Inferior parietal cortex (tissue), 1 donor: ENCODE data around the gene ELF4.

ENCODE experiments used
- DNase-seq: peaks from one replicate; pipeline ENCODE4 v3.0.0-alpha.2; 2016; ENCODE audit errors: extremely low spot score

ELF4 gene

DNA sequence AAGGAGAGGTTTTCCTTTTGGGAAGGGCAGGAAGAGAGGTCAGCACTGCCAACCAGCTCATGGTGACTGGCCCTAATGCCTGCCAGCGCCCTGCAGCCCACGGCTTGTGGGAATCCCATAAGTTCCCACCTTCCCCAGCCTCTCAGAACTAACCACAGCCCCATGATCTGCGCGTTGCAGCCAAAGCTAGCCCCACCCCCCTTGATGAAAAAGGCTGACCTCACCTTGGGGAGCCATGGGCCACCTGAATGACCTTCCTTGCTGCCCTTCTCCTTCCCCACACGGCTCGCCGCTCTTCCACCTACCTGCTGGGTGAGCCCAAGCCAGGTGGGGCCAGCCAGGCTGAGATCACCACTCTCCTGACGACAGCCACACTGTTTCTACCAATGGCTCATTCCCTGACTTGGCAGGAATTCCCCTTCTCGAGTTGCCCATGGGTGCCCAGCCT, 3.9 kb upstream of the ELF4 start:
- DNase-seq, result no peak

DNA sequence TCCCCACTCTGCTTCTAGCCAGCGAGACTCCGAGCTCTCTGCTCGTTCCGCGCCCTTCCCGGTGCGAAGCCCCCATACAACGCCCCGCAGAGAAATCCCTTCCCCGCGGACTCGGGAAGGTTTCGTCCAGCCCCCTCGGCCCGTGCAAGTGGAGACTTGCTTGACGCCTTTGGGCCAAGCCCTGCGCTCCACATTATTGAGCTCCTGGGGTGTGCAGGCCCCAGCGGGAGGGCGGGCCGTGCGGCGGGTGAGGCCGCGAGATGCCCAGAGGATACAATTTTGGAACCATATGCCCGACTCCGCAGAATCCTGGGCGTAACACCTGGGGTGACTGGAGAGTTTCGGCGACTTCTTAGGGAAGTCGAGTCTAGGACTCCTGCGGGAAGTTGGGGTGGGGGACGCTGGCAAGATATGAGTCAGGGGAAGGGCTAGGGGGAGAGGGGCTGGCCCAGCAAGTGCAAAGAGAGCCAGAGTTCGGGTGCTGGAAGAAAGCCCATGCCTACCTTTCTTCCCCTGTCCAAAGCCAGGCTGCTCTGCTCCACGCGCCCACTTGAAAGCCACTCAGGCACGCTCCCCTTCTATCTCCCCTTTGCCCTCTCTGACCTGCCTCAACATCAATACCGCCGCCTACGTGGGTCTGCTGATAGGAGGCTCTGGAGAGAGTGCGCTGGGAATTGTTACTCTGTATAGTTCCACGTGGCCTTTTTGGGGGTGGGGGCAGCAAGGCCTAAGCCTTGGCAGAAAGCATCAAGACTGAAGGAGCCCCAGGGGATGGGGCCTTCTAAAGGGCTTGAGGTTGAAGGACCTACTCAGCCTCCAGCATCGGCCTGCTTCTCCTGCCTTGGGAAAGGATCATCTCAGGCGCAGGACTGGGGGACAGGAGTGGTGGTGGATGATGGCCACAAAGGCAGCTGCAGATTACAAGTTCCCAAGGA, 1.2 kb upstream of the ELF4 start:
- DNase-seq, result no peak

DNA sequence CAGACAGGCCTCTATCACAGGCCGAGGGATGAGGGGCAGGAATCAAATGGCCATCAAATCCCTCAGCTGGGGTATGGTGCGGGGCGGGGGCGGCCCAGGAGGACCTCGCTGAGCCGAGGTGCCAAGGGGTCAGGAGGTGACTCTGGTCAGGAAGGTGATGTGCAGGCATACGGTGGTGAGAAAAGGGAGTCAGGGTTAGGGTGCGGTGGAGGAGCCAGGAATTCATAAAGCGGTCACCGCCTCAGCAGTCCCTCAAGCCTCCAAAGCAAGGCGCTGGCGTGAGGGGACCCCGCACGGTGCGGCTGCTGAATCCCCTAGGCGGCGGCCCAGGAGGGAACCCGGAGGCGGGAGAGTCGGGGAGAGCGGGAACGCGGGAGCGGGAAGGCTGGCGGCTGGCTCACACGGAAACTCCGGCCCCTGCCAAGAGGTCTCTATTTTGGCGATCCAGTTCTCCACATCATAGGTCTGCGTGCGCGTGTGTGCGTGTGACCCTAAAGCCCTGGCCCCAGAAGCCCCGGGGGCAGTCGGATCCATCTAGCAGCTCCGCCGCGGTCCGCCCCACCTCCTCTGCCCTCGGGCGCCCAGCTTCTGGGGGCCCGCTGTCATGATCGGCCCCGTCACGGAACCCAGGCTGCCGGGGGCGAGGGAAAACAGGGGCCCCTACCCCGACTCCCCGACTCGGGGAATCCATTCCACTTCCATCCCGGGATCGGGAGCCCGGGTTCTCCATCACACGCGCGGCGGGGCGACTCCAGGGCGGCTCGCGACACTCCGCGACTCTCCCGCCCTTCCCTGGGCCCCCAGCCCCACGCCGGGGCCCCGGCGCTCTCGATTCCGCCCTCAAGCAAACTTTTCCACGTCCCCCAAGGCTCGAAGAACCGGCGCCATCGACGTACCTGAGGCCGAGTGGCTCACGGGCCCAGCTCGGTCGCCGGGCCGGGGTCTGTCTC, 593 bp downstream of the ELF4 start:
- no peak for DNase-seq

DNA sequence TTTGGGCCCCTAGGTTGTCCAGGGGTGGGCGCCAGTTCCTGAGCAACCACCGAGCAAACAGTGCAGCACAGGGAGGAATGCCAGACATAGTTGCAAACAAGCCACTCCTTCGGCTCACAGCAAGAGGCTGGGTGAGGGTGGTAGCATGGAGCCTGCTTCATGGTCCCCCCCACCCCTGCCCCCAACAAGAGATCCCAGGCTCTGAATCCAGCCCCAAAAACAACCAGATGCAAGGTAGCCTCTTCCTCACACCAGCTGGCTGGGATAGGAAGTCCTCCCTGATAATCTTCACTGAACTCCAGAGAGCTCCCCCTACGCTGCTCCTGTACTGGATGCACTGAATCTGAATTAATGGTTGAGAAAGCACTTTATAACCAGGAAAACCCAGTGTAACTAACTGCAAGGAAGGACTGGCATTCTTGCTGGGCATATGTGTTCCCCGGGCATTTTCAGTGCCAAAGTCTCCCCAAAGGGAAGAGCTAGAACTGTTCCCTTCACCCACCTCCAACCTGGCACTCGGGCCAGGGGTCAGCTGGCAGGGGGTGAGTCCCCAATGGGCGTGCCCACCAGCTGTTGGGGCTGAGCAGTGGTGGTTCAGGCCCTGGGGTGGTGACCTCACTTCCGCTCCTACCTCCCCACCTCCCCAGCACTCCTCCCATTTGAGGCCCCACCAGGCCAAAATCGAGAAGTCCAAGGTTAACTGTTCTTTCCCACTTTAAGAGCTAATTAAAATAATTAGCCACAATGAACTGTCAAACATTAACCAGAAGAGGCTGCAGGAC, 1.5 kb downstream of the ELF4 start:
- DNase-seq, result no peak

DNA sequence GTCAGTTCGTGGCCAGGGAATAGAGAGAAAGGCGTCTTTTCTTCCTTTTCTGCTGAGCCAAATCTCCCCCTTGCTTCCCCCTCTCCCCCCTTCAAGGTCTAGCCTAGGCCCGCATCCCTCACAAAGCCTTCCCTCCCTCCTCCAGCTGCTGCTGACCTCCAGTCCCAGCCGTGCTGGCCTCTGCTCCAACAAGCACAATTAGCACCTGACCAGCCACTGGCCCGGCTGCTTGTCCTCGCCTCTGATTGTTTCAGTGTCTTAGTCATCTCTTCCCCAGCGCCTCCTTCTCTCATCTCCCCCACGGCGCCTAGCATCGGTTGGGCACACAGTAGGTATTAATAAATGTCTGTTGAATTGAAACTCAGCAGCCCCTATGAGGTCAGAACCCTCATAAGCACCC, 4.2 kb downstream of the ELF4 start:
- DNase-seq, result no peak

DNA sequence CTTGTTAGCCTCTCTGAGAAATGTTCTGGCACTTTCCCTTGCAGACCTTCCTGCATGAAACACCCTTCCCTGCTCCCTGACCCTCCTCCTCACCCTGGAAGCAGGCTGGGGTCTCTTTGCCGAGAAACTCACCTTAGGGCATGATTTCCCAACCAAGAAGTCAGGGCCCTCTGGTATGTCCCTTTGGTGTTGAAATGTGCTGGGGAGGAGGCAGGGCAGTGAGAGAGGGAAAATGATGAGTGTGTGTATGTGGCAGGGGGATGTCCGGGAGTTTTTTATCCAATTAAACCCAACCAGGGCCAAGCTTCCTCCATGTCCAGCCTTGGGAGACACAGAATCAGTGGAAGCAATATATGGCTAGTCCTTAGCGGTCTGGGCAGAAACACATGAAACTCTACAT, 5.1 kb downstream of the ELF4 start:
- no peak for DNase-seq

DNA sequence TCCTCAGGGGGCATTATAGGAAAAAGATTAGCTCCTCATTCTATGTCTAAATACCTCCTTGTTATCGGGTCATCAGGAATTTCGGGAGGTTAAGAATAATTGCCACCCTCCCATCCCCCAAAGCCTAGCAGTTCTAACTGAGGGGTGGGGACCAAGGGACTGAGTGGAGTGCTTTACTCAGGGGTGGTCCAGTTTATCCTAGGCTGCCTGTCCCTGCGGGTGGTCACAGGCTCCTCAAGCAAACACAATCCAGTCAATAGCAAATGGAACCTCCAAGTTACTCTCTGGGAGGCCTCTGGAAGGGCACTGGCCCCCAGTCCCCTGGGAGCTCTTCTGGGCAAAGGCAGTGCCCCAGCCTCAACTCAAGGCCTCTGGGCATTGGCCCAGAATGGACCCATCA, 6.7 kb downstream of the ELF4 start:
- no peak for DNase-seq

DNA sequence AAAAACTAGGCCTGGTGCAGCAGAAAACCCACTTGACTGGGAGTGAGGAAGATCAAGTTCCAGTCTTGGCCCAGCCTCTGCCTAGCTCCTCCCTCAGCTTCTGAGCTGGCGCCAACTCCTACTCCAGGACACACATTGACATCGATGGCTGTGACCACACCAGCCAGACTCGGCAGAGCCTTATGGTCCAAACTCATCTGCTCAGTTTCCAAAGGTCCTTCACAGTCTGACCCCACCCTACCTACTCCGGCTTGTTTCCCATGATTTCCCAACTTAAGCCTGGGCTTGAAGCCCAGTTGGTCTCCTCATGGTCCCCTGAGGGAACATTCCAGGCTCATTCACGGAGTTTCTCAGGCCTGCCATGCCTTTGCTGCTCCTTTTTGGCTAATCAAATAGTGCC, 10.1 kb downstream of the ELF4 start:
- DNase-seq, result no peak

DNA sequence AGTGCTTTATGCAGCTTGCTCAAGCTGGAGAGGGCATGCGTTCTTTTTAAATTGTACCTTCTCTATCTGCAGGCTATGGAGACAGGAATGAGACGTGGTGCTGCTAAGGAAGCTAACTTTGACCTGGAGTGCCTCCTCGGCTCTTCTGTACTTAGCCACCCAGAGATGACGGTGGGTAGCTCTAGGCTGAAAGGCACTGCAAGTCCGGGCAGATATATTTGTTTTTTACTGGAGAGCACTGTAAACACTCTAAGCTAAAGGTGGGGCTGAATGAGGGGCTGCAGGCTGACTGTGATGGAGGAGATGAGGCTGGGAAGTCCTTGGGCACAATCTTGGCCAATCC, 12.1 kb downstream of the ELF4 start:
- DNase-seq, result no peak

DNA sequence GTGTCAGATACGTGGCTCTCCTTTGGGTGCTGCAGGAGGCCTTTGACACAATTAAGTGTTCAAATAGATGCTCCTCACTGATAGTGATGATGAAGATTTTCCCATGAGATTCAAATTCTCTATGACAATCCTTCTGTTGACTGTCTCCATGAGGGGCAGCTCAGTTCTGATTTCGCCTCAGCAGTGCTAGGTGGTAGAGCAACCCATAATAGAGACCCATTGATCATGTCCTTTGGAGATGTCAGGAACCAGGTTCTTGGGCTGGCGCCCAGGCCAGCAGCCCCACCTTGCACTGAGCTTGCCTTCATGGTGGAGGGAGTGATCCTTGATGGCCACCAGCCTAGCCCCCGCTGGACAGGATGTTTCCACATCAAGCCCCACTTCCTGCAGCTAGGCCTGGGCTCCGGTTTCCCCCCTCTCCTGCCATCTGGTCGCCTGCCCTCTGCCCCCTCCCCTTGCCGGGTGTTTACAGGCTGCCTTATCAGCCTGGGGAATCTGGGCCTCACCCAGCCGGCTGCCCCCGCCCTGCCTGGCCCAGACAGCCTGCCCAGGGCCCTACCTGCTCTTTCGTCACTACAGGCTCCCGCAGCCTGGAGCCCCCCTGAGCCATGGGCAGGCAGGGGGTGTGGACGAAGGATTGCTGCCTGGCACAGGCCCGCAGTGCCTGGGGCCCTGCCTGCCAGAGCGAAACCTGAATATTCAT, 12.6 kb downstream of the ELF4 start:
- DNase-seq, result no peak

DNA sequence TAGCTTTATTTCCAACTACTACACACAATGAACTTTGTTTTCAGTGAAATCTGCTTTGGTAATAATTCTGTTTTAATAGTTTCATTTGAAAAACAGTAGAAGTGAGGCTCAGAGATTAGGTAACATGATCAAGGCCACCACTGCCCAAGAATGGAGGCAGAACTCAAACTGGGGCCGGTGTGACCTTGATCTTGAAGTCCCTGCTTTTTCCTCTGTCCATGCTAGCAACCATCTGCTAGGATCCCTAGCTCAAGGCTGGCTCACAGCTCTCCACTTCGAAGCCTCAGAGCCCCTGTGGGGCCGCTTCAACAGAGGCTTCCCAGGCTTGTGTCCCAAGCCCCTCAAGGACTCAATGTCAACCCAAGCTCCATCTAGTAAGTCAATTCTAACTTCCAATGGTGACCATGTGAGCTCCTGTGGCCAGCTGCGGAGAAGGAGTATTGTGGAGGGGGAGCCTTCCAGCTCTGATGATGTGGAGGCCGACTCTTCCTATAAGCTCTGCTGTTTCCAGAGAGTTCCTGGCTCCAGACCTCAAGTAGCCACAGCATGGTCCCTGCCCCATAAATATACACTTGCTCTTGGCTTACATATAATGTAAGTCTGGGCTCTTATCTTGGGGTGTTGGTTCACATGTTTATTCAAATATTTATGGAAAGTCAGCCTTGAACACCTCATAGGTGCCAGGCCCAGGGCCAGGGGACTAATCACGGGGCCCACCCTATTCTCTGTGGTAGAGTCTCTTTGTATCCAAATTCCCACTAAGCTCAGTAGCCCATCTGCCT, 14.9 kb downstream of the ELF4 start:
- no peak for DNase-seq

DNA sequence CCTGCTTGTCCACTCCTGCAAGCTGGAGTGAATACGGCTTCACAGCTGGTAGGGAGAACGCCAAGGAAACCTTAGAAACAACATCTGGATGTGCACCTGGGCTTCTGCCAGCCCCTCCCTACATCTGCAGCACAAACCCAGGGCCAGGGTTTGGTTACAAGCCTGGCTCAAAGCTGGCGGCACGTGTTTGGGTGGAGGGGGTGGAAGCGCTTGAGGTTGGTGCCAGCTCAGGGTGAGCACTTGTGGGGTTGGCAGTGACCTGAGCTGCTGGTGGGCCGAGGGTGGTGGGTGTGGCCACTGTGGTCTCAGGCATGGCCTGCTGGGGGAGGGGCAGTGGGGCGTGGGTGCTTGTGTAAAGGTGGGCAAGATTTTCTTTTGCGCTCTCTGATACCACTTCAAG, 15.6 kb downstream of the ELF4 start:
- no peak for DNase-seq

DNA sequence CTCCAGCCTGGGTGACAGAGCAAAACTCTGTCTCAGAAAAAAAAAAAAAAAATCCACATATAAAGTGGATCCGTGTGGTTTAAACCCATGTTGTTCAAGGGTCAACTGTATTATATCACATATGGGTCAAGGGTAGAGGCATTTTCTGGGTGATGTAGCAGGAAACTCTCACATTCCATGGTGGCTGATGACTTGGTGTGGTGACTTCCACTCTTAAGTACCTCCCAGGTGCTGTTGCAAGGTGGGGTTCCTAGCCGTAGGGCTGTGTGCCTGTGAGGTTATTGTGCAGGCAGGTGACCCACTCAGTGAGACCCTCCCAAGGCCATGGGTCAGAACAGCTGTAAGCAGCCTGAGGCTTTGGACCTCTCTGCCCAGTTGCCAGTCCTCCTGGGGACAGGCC, 17.0 kb downstream of the ELF4 start:
- DNase-seq, result no peak

DNA sequence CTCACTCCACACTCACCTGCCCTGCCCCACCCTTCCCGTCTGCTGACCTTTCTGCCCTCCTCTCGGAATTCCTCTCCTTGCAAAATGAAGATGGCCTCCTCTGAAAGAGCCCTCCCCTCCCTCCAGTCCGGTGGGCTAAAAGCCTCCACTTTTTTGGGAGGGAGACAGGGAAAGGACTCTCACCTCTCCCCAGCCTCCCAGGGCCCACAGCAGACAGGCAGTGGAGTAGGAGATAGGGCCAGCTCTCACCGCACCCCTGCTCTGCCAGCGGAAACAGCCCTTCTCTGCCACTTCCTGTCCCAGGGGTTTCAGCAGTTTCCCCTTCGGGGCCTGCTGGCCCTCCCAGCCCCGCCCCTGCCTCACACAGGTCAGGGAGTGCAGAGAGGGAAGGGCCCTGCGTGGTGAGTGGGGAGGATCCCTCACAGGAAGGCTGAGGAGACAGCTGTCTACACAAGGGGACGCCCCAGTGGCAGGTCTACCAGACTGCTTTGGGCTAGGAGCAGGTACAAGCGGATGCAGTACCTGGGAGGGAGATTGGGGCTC, 18.2 kb downstream of the ELF4 start:
- no peak for DNase-seq

DNA sequence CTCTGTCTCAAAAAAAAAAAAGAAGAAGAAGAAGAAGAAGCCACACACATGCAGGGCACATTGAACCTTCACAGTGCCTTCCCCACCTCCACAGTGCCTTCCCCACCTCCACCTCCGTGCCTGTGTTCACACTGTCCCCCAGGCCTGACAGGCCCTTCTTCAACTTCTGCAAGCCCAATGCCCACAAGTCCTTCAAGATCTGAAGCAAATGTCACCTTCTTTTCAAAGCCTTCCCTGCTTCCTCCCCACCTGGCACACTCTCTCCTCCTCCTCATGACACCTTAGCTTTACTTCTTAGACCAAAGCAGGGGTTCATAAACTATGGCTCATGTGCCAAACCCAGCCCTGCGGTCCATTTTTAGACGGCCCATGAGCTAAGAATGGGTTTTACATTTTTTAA, 19.9 kb downstream of the ELF4 start:
- DNase-seq, result no peak

DNA sequence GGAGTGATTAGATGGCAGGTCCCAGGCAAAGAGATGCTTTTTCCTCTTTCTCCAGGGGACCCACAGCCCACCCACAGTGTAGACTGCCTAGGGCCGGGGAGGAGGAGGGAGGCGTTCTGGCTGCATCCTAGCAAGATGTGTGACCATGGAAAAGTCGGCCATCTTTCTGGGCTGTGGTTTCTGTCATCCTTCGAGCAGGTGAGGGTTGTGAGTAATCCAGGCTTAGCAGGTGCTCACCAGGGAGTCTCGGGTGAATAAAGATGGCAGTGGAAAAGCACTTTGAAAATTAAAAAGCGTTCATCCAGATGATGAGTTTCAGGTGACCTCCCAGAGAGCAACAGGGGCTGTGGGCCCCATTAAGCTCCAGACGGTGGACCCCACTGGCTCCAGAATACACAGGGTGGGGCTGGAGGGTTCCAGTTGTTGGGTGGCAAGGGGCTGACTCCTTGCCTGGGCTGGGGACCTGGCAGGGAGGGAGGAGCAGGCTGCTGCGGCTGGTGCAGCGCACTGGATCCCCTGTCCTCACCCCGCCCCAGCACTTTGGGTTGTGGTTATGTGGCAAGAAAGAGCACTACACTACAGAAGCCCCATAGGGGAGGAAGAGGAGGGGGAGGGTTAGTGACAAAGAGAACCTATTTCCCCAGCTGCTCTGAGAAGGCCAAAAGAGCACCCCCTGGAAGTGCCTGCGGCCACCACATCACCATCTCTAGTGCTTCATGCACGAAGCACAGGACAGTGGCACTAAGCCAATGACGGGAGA, 23.7 kb downstream of the ELF4 start:
- no peak for DNase-seq

DNA sequence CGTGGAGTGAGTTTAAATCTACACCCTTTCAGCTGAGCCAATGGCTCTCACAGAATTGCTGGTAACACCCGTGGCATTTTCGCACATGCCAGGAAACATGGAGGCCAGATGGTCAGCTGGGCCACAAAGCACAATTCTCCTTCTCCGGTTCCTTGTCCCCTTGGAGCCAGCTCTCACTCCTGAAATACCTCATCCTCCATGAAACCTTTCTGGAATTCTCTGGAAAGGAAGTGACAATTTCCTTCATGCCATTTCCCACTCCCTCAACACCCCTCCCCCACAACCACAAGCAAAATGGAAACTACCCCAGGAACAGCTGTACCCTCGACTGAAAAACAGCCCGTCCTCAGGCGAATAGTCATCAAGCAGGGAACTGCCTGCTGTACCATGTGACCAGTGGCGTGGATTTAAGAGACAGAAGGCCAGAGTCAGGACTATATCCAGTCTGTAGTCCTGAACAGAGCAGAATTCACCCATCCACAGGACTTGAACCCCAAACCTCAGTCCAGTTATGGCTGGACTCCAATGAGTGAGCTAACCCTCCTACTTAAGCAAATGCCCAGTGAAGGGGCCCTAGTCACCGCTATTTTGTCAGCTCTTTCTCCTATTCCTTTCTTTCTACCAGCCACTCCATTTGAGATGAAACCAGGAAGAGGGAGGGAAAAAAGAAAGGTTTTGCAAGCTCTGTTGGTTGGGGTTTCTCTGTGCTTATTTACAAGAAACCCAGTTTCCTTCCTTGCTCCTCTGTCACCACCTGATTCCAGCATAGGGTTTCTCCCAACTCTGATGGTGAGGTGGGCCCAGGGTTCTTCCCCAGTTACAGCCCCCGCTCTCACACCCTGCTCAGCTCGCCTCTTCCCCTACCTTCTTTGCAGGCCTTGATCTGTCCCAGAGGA, 24.5 kb downstream of the ELF4 start:
- DNase-seq, result no peak

DNA sequence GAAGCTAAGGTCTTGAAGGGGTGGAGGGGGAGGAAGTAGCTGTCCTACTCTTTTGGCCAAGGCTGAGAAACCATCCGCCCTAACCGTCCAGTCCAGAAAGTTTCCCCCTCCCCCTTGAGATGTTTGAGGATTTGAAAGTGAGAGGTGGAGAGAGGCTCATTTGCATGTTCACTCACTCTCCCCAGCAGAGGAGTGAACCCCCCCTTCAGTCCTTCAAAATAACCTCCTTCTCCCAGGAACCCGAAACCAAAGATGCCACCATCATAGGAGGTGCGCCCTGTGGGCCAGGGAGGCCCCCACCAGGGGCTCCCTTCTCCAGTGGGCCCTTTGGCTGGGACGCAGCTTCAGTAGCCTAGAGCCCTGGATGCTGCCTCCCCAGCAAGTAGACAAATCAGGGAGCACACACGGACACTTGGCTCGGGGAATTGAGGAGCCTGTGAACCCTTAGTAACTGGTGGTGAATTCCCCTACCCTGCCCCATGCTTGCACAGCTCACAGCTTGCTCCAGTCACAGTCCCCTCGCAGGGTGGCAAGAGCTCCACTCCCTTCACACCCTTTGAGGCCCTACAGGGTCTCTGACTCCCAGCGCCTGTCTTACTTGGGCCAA, 25.6 kb downstream of the ELF4 start:
- no peak for DNase-seq
